NCI-H2107 treated with DMSO at 0.1 percent for 48 hours (cell line): ENCODE data around the gene MEI1.

Experiments used
- DNase-seq: peaks from one replicate; lab custom pipeline; 2025; ENCODE audit not compliant: unreplicated experiment; lab: John Stamatoyannopoulos, UW

MEI1 gene

GRCh38 chr22:41781507-41781906 lies 82.2 kb downstream of the MEI1 start:
- no peak for DNase-seq

GRCh38 chr22:41782316-41782715 lies 83.0 kb downstream of the MEI1 start:
- DNase-seq: no peak

- no peak for DNase-seq
These were observed 83.4 kb downstream of the MEI1 start for GRCh38 chr22:41782751-41783150.

- no peak for DNase-seq
These were observed 88.0 kb downstream of the MEI1 start for GRCh38 chr22:41787331-41787730.

GRCh38 chr22:41793871-41794270 lies 94.6 kb downstream of the MEI1 start:
- DNase-seq: no peak

- no peak for DNase-seq
These were observed 99.4 kb downstream of the MEI1 start for GRCh38 chr22:41798736-41799135.

GRCh38 chr22:41799486-41800347 lies 100.4 kb downstream of the MEI1 start:
- no peak for DNase-seq

GRCh38 chr22:41800348-41801146 lies 101.2 kb downstream of the MEI1 start, which contains the start of gene CCDC134:
CCDC134 (plus strand) TSS chr22:41800679; CDS start chr22:41808891, 8,212 bp downstream.
- DNase-seq: peak; percentile 60

- peak; percentile 3 for DNase-seq
These were observed 102.0 kb downstream of the MEI1 start for GRCh38 chr22:41801147-41801819.

- DNase-seq: no peak
These were observed 102.6 kb downstream of the MEI1 start for GRCh38 chr22:41801886-41802285.

GRCh38 chr22:41805639-41806038 lies 106.3 kb downstream of the MEI1 start:
- no peak for DNase-seq

GRCh38 chr22:41808400-41808799 lies 109.1 kb downstream of the MEI1 start:
- no peak for DNase-seq

GRCh38 chr22:41810022-41810421 lies 110.7 kb downstream of the MEI1 start:
- DNase-seq: no peak

- DNase-seq: no peak
These were observed 113.7 kb downstream of the MEI1 start for GRCh38 chr22:41812805-41813545.

- DNase-seq: no peak
These were observed 114.6 kb downstream of the MEI1 start for GRCh38 chr22:41813726-41814410.

GRCh38 chr22:41815716-41816115 lies 116.4 kb downstream of the MEI1 start:
- no peak for DNase-seq

- no peak for DNase-seq
These were observed 116.9 kb downstream of the MEI1 start for GRCh38 chr22:41816241-41816640.

GRCh38 chr22:41816871-41817270 lies 117.6 kb downstream of the MEI1 start:
- DNase-seq: no peak

- DNase-seq: no peak
These were observed 118.7 kb downstream of the MEI1 start for GRCh38 chr22:41818011-41818410.

- DNase-seq: no peak
These were observed 119.3 kb downstream of the MEI1 start for GRCh38 chr22:41818596-41818995.
